ENCODE measurements around the gene STOX2. TPM values are rescaled to one million over a fixed set of nuclear protein-coding genes. Genes with fewer than 3 reads are reported as not detected.

The STOX2 gene
- total and polyA plus RNA-seq, 2 of the 8 experiments (the other 6 are each of a cell fraction or from before 2014, with no cell fraction given) = 5.5 to 20.0 TPM

DNA sequence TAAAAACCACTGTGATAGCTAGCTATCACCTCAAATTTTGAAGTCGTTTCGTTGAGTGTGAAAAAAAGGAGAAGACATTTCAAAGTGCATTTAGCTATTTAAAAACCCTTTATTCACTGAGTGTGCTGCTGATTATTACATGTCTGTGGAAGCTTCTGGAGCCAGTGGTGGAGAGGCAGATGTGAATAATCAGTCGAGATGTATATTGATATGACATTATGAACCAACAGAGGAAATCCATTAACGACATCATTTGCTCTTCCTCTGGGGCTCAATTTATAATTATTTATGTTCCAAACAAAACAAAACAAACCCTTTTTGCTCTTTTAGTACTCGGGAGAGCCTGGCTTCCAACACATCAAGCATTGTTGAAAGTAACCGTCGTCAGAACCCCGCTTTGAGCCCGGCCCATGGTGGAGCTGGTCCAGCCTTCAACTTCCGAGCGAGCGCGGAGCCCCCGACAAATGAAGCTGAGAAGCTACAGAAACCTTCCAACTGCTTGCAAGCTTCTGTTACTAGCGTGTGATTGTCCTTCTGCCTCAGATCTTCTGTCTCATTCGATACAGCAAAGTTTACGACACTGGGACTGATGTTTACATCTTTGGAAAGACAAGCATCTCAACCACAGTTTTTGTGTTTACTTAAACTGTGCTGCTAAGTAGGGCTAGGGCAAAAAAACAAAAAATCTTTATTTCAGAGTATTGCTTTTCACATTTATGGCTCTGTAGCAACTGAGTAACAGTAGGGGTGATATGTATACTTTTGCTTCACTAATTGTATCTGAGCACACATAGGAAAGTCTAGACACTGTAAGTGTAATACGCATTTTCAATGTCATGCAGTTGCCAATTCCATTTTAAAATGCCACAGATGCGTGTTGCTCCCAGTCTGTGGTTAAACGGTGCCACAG lies 111.9 kb downstream of the STOX2 start:
- no peak overlapping the region for H2AFZ ChIP-seq (ENCODE audit: low read length)
- H3K18ac ChIP-seq (ENCODE audit: extremely low read depth, low read length) = no peak overlapping the region
- H2BK5ac ChIP-seq (ENCODE audit: low read depth, low read length) = no peak overlapping the region
- no peak overlapping the region for H3K14ac ChIP-seq (ENCODE audit: insufficient read length)
- H2BK120ac ChIP-seq (replicated peaks; ENCODE audit: low read depth, low read length) = no peak overlapping the region
- H4K20me1 ChIP-seq (replicated peaks in 1 of 2; ENCODE audit: control insufficient read depth in 1 of 2, insufficient read depth in 2 of 2, low read length in 2 of 2) = no peaks in the 10 kb centered on the region
- no peaks in the 10 kb centered on the region for H3K79me1 ChIP-seq (ENCODE audit: low read depth, low read length)
- no peak overlapping the region for H3K23ac ChIP-seq (ENCODE audit: insufficient read length)
- no peak overlapping the region for H4K5ac ChIP-seq (ENCODE audit: insufficient read length, low read depth, low read length)
- no peak overlapping the region for H3K56ac ChIP-seq (replicated peaks; ENCODE audit: insufficient read length, low read depth, low read length)
- no peak overlapping the region for H3K9ac ChIP-seq (replicated peaks in 1 of 4; ENCODE audit: extremely low read depth in 1 of 4, low read depth in 3 of 4, low read length in 3 of 4)
- H3K27ac ChIP-seq (ENCODE audit: low read depth, low read length) = no peak overlapping the region
- H4K8ac ChIP-seq (ENCODE audit: extremely low read depth, insufficient read depth, low read length) = no peak overlapping the region
- no peaks in the 10 kb centered on the region for H3K79me2 ChIP-seq (ENCODE audit: control insufficient read depth in 1 of 2, insufficient read depth in 2 of 2, low read length in 2 of 2)
- H3K9me3 ChIP-seq (ENCODE audit: insufficient read depth in 2 of 2, low read depth in 1 of 2, low read length in 1 of 2) = no peaks in the 10 kb centered on the region
- no peak overlapping the region for H2AK5ac ChIP-seq (ENCODE audit: low read depth, low read length)
- 91% methylated on average over 20 of the region's 20 CpGs; no CpG with 5 or more reads in 1 of the 2 experiments for WGBS, 2 experiments (ENCODE audit: extremely low coverage in 1 of 2, insufficient coverage in 1 of 2, insufficient read length in 1 of 2, insufficient replicate concordance in 2 of 2, low coverage in 1 of 2, low lambda C conversion rate in 2 of 2, missing lambda C conversion rate in 1 of 2)
- H3K4me2 ChIP-seq (ENCODE audit: insufficient read depth in 1 of 2, low read depth in 2 of 2, low read length in 2 of 2) = no peak overlapping the region
- peaks cover 0 to 5% (median 0%) of the 10 kb centered on the region in 4 experiments; a peak in 1 of 7 replicates for H3K4me1 ChIP-seq (replicated peaks in 1 of 4; ENCODE audit: control insufficient read depth in 3 of 4, insufficient read depth in 4 of 4, low read length in 3 of 4)
- no peak overlapping the region for H3K4ac ChIP-seq (replicated peaks; ENCODE audit: insufficient read length, low read depth, low read length)
- no peak overlapping the region for H2BK20ac ChIP-seq (ENCODE audit: low read length)
- no peaks in the 10 kb centered on the region for H3K27me3 ChIP-seq (replicated peaks in 1 of 4; ENCODE audit: control insufficient read depth in 3 of 4, extremely low read depth in 1 of 4, insufficient read depth in 3 of 4, low read length in 3 of 4)
- H3K36me3 ChIP-seq (ENCODE audit: control insufficient read depth in 2 of 4, insufficient read depth in 4 of 4, low read length in 3 of 4) = no peaks in the 10 kb centered on the region
- ChIA-PET CTCF (ENCODE audit: partially characterized antibody) (interaction anchor here (1.0 to 1.3 kb wide), 2 partner anchors 18 to 84 kb away, joined by 3 to 5 read pairs; no protein-coding TSS in a partner anchor), POLR2A (ENCODE audit: partially characterized antibody) (no interaction called here)
- DNase-seq (ENCODE audit: low read depth in 1 of 2, low spot score in 2 of 2) = no peak
- H2BK12ac ChIP-seq (ENCODE audit: low read depth, low read length) = no peak overlapping the region
- H3K23me2 ChIP-seq (ENCODE audit: low read depth, low read length) = no peaks in the 10 kb centered on the region
- no peak overlapping the region for H4K91ac ChIP-seq (replicated peaks; ENCODE audit: insufficient read length, low read length)
- FAIRE-seq = no peak
- H3K4me3 ChIP-seq (ENCODE audit: extremely low read depth in 1 of 4, insufficient read depth in 2 of 4, low read depth in 3 of 4, low read length in 4 of 4) = no peak overlapping the region
- H2BK15ac ChIP-seq (ENCODE audit: low read length) = no peak overlapping the region
- no peak for TF ChIP-seq KDM4A (IDR thresholded peaks at IDR 0.05; ENCODE audit: low read depth, low read length, severe bottlenecking)
- no peak for TF ChIP-seq CBX8 (IDR thresholded peaks at IDR 0.05; ENCODE audit: borderline replicate concordance, low read depth, low read length)
- TF ChIP-seq, protein P1, sequence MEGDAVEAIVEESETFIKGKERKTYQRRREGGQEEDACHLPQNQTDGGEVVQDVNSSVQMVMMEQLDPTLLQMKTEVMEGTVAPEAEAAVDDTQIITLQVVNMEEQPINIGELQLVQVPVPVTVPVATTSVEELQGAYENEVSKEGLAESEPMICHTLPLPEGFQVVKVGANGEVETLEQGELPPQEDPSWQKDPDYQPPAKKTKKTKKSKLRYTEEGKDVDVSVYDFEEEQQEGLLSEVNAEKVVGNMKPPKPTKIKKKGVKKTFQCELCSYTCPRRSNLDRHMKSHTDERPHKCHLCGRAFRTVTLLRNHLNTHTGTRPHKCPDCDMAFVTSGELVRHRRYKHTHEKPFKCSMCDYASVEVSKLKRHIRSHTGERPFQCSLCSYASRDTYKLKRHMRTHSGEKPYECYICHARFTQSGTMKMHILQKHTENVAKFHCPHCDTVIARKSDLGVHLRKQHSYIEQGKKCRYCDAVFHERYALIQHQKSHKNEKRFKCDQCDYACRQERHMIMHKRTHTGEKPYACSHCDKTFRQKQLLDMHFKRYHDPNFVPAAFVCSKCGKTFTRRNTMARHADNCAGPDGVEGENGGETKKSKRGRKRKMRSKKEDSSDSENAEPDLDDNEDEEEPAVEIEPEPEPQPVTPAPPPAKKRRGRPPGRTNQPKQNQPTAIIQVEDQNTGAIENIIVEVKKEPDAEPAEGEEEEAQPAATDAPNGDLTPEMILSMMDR (IDR thresholded peaks at IDR 0.05; ENCODE audit: control extremely low read depth in 1 of 3, insufficient read depth in 1 of 3, low read depth in 1 of 3, low read length in 3 of 3) = no peak
- TF ChIP-seq, protein P2, sequence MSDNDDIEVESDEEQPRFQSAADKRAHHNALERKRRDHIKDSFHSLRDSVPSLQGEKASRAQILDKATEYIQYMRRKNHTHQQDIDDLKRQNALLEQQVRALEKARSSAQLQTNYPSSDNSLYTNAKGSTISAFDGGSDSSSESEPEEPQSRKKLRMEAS (IDR thresholded peaks at IDR 0.05) = no peak
- no peak for TF ChIP-seq BACH1 (IDR thresholded peaks at IDR 0.05; ENCODE audit: low read length)
- TF ChIP-seq YY1 (IDR thresholded peaks at IDR 0.05; ENCODE audit: low read depth, low read length) = no peak
- TF ChIP-seq HDAC2 (IDR thresholded peaks at IDR 0.05; ENCODE audit: borderline replicate concordance in 1 of 2, low read depth in 2 of 2, low read length in 2 of 2) = no peak
- no peak for TF ChIP-seq MAFK (IDR thresholded peaks at IDR 0.05; ENCODE audit: low read depth, low read length)
- no peak for TF ChIP-seq ASH2L (IDR thresholded peaks at IDR 0.05; ENCODE audit: low read length)
